ENCODE measurements around the gene TNN.

Gene TNN

DNA sequence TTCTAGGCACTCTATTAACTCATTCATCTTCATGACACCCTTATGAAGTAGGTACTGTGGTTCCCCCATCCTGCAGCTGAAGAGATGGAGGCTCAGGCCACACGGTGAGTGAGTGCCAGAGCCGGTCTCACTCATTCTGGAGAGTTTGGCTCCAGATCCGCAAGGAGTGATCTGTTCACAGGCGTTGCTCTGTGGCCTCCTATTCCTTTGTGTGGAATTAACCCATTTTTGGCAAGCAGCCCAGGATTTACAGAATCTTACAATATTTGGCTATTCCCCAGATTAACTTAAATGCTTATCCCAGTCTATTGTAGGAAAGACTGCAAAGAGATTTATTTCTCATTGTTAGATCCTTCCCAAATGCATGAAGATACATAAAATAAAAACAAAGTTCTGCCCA, 95.3 kb downstream of the TNN start:
- H3K27ac ChIP-seq (ENCODE audit: low read depth, low read length), result no peak overlapping the region
- H3K36me3 ChIP-seq (ENCODE audit: control insufficient read depth, insufficient read depth, low read length), result peaks cover 19% of the 10 kb centered on the region
- H3K4me1 ChIP-seq (ENCODE audit: control insufficient read depth, insufficient read depth, low read length), result no peaks in the 10 kb centered on the region
- no peak overlapping the region for H3K4me3 ChIP-seq (ENCODE audit: low read length)
- H3K9ac ChIP-seq (ENCODE audit: low read length), result no peak overlapping the region
- H3K27me3 ChIP-seq (ENCODE audit: control insufficient read depth, insufficient read depth, low read length), result no peaks in the 10 kb centered on the region

GRCh38 chr1:175163702-175164101, 96.1 kb downstream of the TNN start:
- H3K36me3 ChIP-seq (ENCODE audit: control insufficient read depth, insufficient read depth, low read length), result peaks cover 19% of the 10 kb centered on the region

GRCh38 chr1:175164751-175165150, 97.1 kb downstream of the TNN start:
- Histone ChIP-seq H3K36me3 (ENCODE audit: control insufficient read depth, insufficient read depth, low read length) (peaks cover 19% of the 10 kb centered on the region), H3K27me3 (ENCODE audit: control insufficient read depth, insufficient read depth, low read length) (no peaks in the 10 kb centered on the region)

More at GRCh38 chr1:175163702-175164101, 96.1 kb downstream of the TNN start:
- Histone ChIP-seq H3K9ac (ENCODE audit: low read length) (no peak overlapping the region), H3K4me1 (ENCODE audit: control insufficient read depth, insufficient read depth, low read length) (no peaks in the 10 kb centered on the region), H3K4me3 (ENCODE audit: low read length) (no peak overlapping the region), H3K27me3 (ENCODE audit: control insufficient read depth, insufficient read depth, low read length) (no peaks in the 10 kb centered on the region), H3K27ac (ENCODE audit: low read depth, low read length) (no peak overlapping the region)

DNA sequence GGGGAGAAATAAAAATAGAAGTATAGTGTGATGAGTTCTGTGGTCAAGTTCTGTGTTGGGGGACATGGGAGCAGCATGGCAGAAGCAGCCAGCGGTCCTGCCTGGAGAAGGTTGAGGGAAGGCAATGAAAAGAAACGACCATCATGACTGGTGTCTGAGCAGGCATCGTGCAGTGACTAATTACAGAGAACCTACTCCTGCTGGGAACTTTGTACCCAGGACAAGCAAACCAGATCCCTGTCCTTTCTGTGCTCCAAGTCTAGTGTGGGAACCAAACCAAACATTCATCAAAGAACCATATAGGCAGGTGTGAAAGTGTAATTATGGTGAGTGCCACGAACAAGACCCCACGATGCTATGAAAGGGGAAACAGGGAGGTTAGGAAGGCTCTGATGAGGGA, 99.1 kb downstream of the TNN start:
- Histone ChIP-seq H3K27ac (ENCODE audit: low read depth, low read length) (no peak overlapping the region), H3K4me1 (ENCODE audit: control insufficient read depth, insufficient read depth, low read length) (no peaks in the 10 kb centered on the region), H3K27me3 (ENCODE audit: control insufficient read depth, insufficient read depth, low read length) (no peaks in the 10 kb centered on the region), H3K4me3 (ENCODE audit: low read length) (no peak overlapping the region), H3K36me3 (ENCODE audit: control insufficient read depth, insufficient read depth, low read length) (peaks cover 8% of the 10 kb centered on the region), H3K9ac (ENCODE audit: low read length) (no peak overlapping the region)

More at GRCh38 chr1:175164751-175165150, 97.1 kb downstream of the TNN start:
- Histone ChIP-seq H3K27ac (ENCODE audit: low read depth, low read length) (no peak overlapping the region), H3K4me1 (ENCODE audit: control insufficient read depth, insufficient read depth, low read length) (no peaks in the 10 kb centered on the region), H3K9ac (ENCODE audit: low read length) (no peak overlapping the region), H3K4me3 (ENCODE audit: low read length) (no peak overlapping the region)

DNA sequence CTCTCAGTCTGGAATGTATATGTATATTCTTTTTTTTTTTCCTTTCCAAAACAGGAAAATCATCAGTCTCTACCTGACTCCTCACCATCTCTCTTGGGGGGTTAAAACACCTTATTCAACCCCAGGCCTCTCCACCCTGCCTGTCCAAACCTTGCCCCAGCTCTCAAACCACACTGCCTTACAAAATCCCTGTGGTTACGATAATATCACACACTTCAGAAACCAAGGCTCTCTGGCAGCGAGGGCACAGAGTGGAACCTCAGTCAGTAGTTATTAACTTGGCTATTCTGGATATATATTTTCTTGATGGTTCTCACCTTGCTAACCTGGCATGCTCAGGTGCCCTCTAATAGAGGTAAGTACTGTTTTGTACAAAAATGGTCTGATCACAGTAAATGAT, 100.2 kb downstream of the TNN start:
- H3K4me1 ChIP-seq (ENCODE audit: control insufficient read depth, insufficient read depth, low read length), result no peaks in the 10 kb centered on the region
- H3K27ac ChIP-seq (ENCODE audit: low read depth, low read length), result no peak overlapping the region
- peaks cover 8% of the 10 kb centered on the region for H3K36me3 ChIP-seq (ENCODE audit: control insufficient read depth, insufficient read depth, low read length)
- no peak overlapping the region for H3K9ac ChIP-seq (ENCODE audit: low read length)
- H3K4me3 ChIP-seq (ENCODE audit: low read length), result no peak overlapping the region
- no peaks in the 10 kb centered on the region for H3K27me3 ChIP-seq (ENCODE audit: control insufficient read depth, insufficient read depth, low read length)

DNA sequence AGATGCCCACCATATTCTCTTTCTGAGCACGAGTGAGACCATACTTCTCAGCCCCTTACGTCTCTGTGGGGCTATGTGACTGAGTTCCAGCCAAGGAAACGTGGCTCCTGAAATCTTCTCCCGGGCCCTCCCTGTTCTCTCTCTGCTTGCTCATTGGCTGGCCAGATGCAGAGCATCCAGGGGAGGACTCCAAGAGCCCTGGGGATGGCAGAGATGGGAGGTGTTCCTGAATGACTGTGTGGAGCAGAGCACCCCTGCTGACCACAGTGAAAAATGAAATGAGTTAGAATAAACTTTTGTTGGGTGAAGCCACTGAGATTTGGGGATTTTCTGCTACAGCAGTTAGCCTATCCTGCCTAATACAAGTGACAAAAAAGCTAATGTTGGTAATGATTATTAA, 101.1 kb downstream of the TNN start:
- peaks cover 5% of the 10 kb centered on the region for H3K36me3 ChIP-seq (ENCODE audit: control insufficient read depth, insufficient read depth, low read length)
- no peaks in the 10 kb centered on the region for H3K4me1 ChIP-seq (ENCODE audit: control insufficient read depth, insufficient read depth, low read length)
- no peaks in the 10 kb centered on the region for H3K27me3 ChIP-seq (ENCODE audit: control insufficient read depth, insufficient read depth, low read length)
- no peak overlapping the region for H3K27ac ChIP-seq (ENCODE audit: low read depth, low read length)
- H3K9ac ChIP-seq (ENCODE audit: low read length), result no peak overlapping the region
- no peak overlapping the region for H3K4me3 ChIP-seq (ENCODE audit: low read length)

DNA sequence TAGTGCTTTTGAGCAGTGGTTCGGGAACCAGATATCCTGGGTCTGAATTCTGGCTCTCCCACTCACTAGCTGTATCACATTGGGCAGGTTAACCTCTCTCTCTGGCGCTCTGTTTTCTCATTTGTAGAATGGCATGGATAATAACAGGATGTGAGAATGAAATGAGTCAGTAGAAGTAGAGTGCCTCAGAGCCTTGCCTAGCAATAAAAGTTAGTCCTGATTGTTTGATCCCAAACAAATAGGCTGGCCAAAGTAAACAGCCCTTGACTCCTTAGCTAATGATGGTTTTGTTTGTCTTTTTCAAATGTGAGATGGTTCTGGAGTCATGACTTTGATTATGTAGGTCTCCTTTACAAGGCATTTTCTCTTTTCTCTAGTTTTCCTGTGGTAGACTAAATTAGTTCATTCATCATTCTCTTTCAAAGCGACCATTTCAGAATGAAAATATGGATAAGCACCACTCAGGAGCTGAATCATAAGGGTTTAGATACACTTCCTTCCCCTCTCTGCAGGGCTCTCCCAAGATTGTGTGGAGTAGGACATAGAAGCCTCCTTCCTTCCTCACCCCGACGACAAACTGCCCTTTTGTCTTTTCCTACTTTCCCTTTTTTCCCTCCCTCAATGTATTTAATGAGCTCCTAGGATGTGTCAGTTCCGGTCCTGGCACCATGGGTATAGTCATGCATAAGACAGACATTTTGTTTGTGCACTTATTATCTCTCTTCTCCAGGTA, 101.8 kb downstream of the TNN start:
- no peaks in the 10 kb centered on the region for H3K4me1 ChIP-seq (ENCODE audit: control insufficient read depth, insufficient read depth, low read length)
- H3K27me3 ChIP-seq (ENCODE audit: control insufficient read depth, insufficient read depth, low read length), result no peaks in the 10 kb centered on the region
- no peak overlapping the region for H3K4me3 ChIP-seq (ENCODE audit: low read length)
- H3K27ac ChIP-seq (ENCODE audit: low read depth, low read length), result no peak overlapping the region
- H3K9ac ChIP-seq (ENCODE audit: low read length), result no peak overlapping the region
- peaks cover 5% of the 10 kb centered on the region for H3K36me3 ChIP-seq (ENCODE audit: control insufficient read depth, insufficient read depth, low read length)

- Histone ChIP-seq H3K36me3 (ENCODE audit: control insufficient read depth, insufficient read depth, low read length) (peaks cover 2% of the 10 kb centered on the region), H3K4me1 (ENCODE audit: control insufficient read depth, insufficient read depth, low read length) (no peaks in the 10 kb centered on the region)
Observed at GRCh38 chr1:175171036-175171913, 103.6 kb downstream of the TNN start.

GRCh38 chr1:175172503-175172902, 104.9 kb downstream of the TNN start:
- Histone ChIP-seq H3K4me3 (ENCODE audit: low read length) (no peak overlapping the region), H3K36me3 (ENCODE audit: control insufficient read depth, insufficient read depth, low read length) (peaks cover 7% of the 10 kb centered on the region), H3K4me1 (ENCODE audit: control insufficient read depth, insufficient read depth, low read length) (no peaks in the 10 kb centered on the region), H3K9ac (ENCODE audit: low read length) (no peak overlapping the region), H3K27ac (ENCODE audit: low read depth, low read length) (no peak overlapping the region), H3K27me3 (ENCODE audit: control insufficient read depth, insufficient read depth, low read length) (no peaks in the 10 kb centered on the region)

More at GRCh38 chr1:175171036-175171913, 103.6 kb downstream of the TNN start:
- Histone ChIP-seq H3K9ac (ENCODE audit: low read length) (no peak overlapping the region), H3K27ac (ENCODE audit: low read depth, low read length) (no peak overlapping the region), H3K4me3 (ENCODE audit: low read length) (no peak overlapping the region), H3K27me3 (ENCODE audit: control insufficient read depth, insufficient read depth, low read length) (no peaks in the 10 kb centered on the region)

DNA sequence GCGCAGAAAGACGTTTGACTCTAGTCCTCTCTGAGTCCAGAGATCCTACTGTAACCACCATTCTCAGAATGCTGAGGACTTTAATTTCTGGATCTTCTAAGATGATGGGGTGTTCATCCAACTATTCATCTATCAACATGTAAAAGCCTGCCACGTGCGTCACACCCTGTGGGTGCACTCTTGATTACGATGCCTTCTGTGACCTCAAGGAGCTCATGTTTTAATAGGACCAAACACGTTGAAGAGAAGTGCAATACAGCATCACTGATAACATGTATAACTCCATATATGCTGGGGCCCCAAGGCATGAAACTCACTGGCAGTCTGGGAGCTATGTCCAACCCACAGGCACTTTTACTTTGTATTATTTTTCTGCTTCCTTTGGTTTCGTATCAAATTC, 105.9 kb downstream of the TNN start:
- H3K27me3 ChIP-seq (ENCODE audit: control insufficient read depth, insufficient read depth, low read length), result no peaks in the 10 kb centered on the region
- no peak overlapping the region for H3K9ac ChIP-seq (ENCODE audit: low read length)
- peaks cover 7% of the 10 kb centered on the region for H3K36me3 ChIP-seq (ENCODE audit: control insufficient read depth, insufficient read depth, low read length)
- no peak overlapping the region for H3K4me3 ChIP-seq (ENCODE audit: low read length)
- H3K4me1 ChIP-seq (ENCODE audit: control insufficient read depth, insufficient read depth, low read length), result no peaks in the 10 kb centered on the region
- H3K27ac ChIP-seq (ENCODE audit: low read depth, low read length), result no peak overlapping the region

DNA sequence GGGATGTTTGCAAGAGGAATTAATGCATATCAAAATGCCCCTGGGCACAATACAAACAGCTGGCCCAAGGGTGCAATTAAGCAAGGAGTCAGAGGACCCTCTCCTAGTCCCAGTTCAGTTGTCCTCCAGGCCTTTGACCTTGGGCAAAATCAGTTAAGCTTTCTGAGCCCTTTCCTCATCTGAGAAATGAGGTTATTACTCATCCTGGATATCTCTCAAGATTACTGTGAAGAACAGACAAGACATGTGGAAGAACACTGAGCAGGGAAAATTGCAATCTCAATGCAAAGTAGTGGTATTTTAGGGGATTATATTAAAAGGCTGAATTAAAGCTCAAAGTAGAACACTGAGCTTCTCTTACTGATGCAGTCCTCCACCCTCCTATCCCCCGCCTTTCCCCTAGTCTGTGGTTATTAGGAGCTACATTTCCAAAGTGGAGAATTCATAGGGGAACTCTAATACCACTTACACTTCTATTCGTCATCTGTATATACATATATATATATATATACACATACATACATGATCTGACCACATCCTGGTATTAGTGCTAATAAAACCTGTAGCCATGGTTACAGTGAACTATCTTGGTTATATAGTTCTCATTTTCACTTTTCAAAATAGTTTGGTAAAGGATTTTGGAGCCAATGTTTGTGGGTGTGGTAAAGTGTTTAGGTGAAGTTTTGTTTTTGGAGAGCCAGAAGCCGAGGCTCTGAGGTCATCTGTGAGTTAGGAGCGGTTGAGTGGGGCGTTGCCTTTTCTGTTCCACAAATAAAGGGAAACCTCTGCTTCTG, 106.9 kb downstream of the TNN start:
- Histone ChIP-seq H3K4me1 (ENCODE audit: control insufficient read depth, insufficient read depth, low read length) (no peaks in the 10 kb centered on the region), H3K27ac (ENCODE audit: low read depth, low read length) (no peak overlapping the region), H3K9ac (ENCODE audit: low read length) (no peak overlapping the region), H3K4me3 (ENCODE audit: low read length) (no peak overlapping the region), H3K36me3 (ENCODE audit: control insufficient read depth, insufficient read depth, low read length) (peaks cover 9% of the 10 kb centered on the region), H3K27me3 (ENCODE audit: control insufficient read depth, insufficient read depth, low read length) (no peaks in the 10 kb centered on the region)

- Histone ChIP-seq H3K4me3 (ENCODE audit: low read length) (no peak overlapping the region), H3K36me3 (ENCODE audit: control insufficient read depth, insufficient read depth, low read length) (peaks cover 9% of the 10 kb centered on the region), H3K27me3 (ENCODE audit: control insufficient read depth, insufficient read depth, low read length) (no peaks in the 10 kb centered on the region), H3K4me1 (ENCODE audit: control insufficient read depth, insufficient read depth, low read length) (no peaks in the 10 kb centered on the region), H3K27ac (ENCODE audit: low read depth, low read length) (no peak overlapping the region), H3K9ac (ENCODE audit: low read length) (no peak overlapping the region)
Observed at GRCh38 chr1:175176246-175176645, 108.6 kb downstream of the TNN start.
